Skeletal muscle cell (primary cell): Measurements from ENCODE around the gene PLOD2.

ENCODE experiments used
- DNase-seq: peaks from one replicate; pipeline ENCODE4 v3.0.0-alpha.2; 2010; ENCODE audit warnings: low read depth
- H3K4me3 ChIP-seq: 2 replicates; pipeline ENCODE4 v1.5.1; 2011; ENCODE audit warnings: low read depth, mild to moderate bottlenecking, control low read depth, low read length, moderate library complexity

PLOD2 gene

DNA sequence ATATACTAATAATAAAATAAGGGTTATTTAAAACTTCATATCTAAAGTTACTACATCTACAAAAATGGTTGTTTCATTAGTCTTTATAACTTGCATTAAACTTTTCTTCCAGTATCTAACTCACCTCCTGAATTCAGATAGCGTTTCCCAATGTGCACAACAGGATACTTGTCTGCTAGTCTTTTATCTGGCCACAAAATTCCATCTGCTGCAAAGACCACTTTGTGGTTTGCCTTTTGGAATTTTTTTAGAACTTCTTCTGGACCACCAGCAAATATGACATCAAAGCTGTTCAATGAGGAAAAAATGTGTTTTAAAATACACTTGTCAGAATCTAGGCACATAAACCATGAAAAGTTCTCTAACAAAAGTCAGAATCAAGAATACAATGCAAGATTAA lies 50.8 kb downstream of the PLOD2 start:
- DNase-seq: no peak
- no peak overlapping the region for H3K4me3 ChIP-seq

GRCh38 chr3:146106986-146107385 lies 54.0 kb downstream of the PLOD2 start:
- no peak overlapping the region for H3K4me3 ChIP-seq
- no peak for DNase-seq

DNA sequence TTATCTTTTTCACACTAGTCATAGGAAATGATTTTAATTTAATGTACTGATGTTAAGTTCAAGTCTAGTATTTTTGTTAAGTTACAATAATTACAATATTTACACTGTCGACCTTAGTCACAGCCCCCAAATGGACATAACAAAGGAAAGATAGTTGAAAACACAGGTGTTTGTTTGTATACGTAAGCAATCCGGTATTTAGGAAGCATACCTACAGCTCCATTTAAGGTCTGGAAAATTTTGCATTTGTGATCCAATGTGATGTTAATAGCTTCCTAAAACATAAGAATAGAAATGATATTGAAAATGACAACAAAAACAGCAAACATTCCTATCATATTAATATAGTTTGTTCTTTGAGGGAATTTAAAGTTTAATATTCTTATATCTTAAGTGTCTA lies 56.9 kb downstream of the PLOD2 start:
- H3K4me3 ChIP-seq: no peak overlapping the region
- DNase-seq: no peak

DNA sequence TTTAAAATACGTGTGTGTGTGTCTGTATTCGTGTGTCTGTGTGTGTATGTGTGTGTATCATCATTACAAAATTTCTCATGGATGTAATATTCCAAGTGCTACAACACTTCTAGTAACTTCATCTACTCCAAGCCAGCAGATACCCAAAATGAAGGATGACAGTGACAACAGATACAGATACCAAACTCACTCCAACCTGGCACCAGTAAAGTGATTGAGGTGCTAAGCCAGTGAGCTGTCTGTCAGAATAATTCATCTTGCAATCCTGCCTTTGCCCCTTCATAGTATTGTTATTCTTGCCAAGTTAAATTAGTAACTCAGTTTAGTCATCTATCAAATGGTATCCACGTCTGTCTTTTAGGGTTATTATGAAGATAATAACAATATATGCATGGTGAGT lies 58.1 kb downstream of the PLOD2 start:
- H3K4me3 ChIP-seq: no peak overlapping the region
- DNase-seq: no peak

DNA sequence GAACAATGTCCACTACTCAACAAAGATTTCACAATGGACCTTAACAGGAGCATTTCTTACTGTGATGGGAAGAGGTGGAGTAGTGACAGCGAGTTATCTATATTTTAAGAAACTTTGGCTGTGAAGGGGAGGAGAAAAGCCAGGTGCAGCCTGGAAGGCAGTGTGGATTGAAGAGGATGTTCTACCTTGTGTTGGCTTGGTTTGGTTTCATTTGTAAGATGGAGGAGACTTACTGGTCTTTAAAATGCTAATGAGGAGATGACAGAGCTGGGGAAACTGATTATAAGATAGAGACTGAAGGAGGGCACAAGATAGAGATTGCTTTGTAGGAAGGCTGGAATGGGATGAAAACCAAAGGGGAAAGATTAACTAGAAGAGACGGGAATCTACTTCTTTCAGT lies 59.4 kb downstream of the PLOD2 start:
- no peak overlapping the region for H3K4me3 ChIP-seq
- DNase-seq: no peak

GRCh38 chr3:146100825-146101444 lies 60.0 kb downstream of the PLOD2 start:
- no peak overlapping the region for H3K4me3 ChIP-seq
- DNase-seq: no peak

DNA sequence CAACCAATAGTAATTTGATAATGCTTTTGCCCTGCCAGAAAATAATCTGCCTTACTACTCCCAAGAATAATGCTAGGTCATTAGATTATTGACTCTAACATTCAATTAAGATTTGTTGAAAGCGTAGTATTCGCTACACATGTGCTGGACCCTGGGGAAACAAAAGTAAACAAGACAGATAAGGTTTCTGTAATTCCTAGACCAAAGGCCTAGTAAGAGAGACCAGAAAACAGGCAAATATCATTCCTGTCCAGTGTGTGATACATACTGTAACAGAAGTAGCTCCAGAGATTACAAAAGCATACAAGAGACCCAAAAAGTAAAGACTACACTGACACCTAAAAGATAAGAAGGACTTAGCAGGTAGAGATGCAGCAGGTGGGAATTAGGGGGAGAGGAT lies 60.8 kb downstream of the PLOD2 start:
- no peak for DNase-seq
- H3K4me3 ChIP-seq: no peak overlapping the region

DNA sequence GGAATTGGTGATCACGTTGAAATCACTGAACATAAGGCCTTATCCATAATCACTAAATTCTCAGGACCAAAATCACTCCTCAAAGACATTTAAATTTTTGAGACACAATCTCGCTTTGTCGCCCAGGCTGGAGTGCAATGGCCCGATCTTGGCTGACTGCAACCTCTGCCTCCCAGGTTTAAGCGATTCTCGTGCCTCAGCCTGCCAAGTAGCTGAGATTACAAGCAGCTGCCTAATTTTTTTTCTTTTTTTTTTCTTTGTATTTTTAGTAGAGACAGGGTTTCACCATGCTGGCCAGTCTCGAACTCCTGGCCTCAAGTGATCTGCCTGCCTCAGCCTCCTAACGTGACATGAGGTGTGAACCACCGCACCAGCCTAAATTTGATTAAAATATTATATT lies 61.7 kb downstream of the PLOD2 start:
- DNase-seq: no peak
- no peak overlapping the region for H3K4me3 ChIP-seq

DNA sequence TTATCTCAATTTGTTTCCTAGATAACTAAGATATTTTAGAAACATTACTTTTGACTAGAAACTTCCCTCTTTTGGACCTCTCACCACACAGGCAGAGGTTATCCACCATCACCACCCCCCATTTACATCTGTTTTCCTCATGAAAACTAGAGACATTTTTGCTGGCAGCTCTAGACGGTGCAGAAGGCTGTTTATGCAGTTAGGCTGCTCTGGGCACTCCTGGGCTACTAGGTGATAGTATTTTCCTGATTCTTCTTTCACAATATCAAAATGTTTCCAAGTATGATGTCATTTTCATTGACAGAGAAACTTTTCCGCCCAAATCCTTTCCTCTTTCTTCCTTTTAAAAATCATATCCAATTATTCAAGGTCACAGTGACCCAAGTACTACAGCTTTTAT lies 67.1 kb downstream of the PLOD2 start:
- no peak for DNase-seq
- no peak overlapping the region for H3K4me3 ChIP-seq

DNA sequence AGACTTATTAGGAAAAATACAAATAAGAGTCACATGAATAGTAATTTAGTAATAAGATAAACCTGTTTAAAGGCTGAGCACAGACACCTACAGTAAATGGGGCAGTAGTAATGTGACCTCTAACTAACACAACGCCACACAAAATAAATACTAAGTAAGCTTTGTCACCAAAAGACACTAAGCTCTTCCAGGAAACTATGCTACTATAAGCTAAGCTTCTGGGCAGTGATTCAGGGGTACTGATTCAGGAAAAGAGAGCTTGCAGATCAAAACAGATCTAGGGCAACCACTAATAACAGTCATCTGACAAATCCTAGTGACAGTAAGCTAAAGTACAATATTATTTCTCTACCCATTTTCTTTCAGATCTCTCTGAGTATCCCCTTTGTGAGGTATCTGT lies 68.8 kb downstream of the PLOD2 start:
- DNase-seq: no peak
- no peak overlapping the region for H3K4me3 ChIP-seq

DNA sequence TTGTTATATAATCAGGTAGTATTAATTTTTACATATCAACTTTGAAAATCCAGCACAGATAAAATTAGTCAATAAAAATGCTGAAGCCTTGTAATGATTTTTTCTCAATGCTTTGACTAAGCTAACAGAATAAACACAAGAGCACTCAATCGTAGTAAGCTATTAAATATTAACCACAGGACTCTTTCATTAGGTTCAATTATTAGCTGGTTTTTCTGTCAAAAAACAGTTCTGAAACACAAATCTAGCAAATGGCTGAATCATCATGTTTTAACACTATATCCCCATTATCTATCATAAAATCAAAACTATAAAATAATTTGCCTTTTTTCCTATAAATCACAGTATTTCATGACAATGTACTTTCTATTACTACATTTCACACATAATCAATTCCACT lies 69.6 kb downstream of the PLOD2 start:
- H3K4me3 ChIP-seq: no peak overlapping the region
- no peak for DNase-seq

- no peak overlapping the region for H3K4me3 ChIP-seq
- no peak for DNase-seq
Measured at GRCh38 chr3:146090521-146090920, 70.5 kb downstream of the PLOD2 start.

- no peak overlapping the region for H3K4me3 ChIP-seq
- no peak for DNase-seq
Measured at GRCh38 chr3:146088840-146089239, 72.1 kb downstream of the PLOD2 start.

GRCh38 chr3:146087116-146087515 lies 73.9 kb downstream of the PLOD2 start:
- no peak for DNase-seq
- H3K4me3 ChIP-seq: no peak overlapping the region

- H3K4me3 ChIP-seq: no peak overlapping the region
- DNase-seq: no peak
Measured at GRCh38 chr3:146086211-146086610, 74.8 kb downstream of the PLOD2 start.

GRCh38 chr3:146085678-146086077 lies 75.3 kb downstream of the PLOD2 start:
- H3K4me3 ChIP-seq: no peak overlapping the region
- no peak for DNase-seq

GRCh38 chr3:146080578-146080977 lies 80.4 kb downstream of the PLOD2 start:
- no peak overlapping the region for H3K4me3 ChIP-seq
- DNase-seq: no peak

- DNase-seq: no peak
- H3K4me3 ChIP-seq: no peak overlapping the region
Measured at GRCh38 chr3:146078031-146078430, 83.0 kb downstream of the PLOD2 start.

DNA sequence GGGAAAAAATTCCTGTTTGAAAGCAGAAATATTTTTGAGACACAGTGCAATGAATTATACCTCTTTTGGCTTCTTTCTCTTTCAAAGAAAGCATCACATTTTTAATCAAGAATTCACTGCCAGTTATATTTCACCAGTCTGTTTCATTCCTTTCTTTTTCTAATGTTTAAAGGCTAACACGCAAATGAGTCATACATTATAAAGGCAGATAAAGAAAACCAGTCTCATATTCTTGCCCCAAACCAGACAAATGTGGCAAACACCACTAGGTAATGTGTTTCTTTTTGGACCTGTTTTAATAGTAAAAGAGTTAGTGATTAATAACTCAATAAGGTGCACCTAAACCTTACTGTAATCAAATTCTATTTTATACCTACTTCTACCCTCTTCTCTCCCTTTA lies 83.8 kb downstream of the PLOD2 start:
- DNase-seq: no peak

GRCh38 chr3:146072824-146073223 lies 88.2 kb downstream of the PLOD2 start:
- no peak for DNase-seq
- no peak overlapping the region for H3K4me3 ChIP-seq

More for the DNA sequence above, 83.8 kb downstream of the PLOD2 start:
- no peak overlapping the region for H3K4me3 ChIP-seq

- no peak for DNase-seq
- H3K4me3 ChIP-seq: no peak overlapping the region
Measured at GRCh38 chr3:146072061-146072460, 88.9 kb downstream of the PLOD2 start.

GRCh38 chr3:146071632-146072031 lies 89.4 kb downstream of the PLOD2 start:
- H3K4me3 ChIP-seq: no peak overlapping the region
- DNase-seq: no peak
